SK-N-SH (cell line): ENCODE results near the gene TBC1D10B. TPM values are rescaled to one million over a fixed set of nuclear protein-coding genes. Genes with fewer than 3 reads are reported as not detected.
A peak's percentile ranks its signal among the peaks of the same experiment; 100 is the strongest.

Experiments
- CTCF ChIA-PET: fragments of 300-600, 350-600 bp; formaldehyde crosslinking; extraction: SDS; loops from one replicate; lab custom pipeline; 2021; lab: Yijun Ruan, JAX
- POLR2A ChIA-PET: fragments of 350-600 bp; sonication (Branson Sonifier 250); formaldehyde crosslinking; extraction: SDS; loops from one replicate; lab custom pipeline; 2020; ENCODE audit warnings: antibody characterized with exemption, inconsistent platforms; lab: Yijun Ruan, JAX
- DNase-seq: peaks from one replicate; pipeline ENCODE4 v3.0.0; 2012
- H2AFZ ChIP-seq: fragments of 200-600 bp; sonication (generic); 2 replicates; pipeline ENCODE4 v1.8.1; 2016; ENCODE audit warnings: antibody characterized with exemption, mild to moderate bottlenecking, low read depth
- H3F3A ChIP-seq: fragments of 200-600 bp; sonication (generic); replicated peaks from 2 replicates; pipeline ENCODE3; 2016; ENCODE audit warnings: antibody characterized with exemption, mild to moderate bottlenecking; ENCODE audit not compliant: insufficient read depth
- H3K27ac ChIP-seq, 2 experiments: fragments of 200-500 bp in 1 of 2; fragments of 200-600 bp in 1 of 2; sonication (Bioruptor generic) in 1 of 2; sonication (generic), shearing (Covaris generic) in 1 of 2; 2 replicates each; pipeline versions ENCODE4 v1.5.1 to v1.6.1; 2014 to 2016; ENCODE audit warnings: low read depth in 2 of 2, inconsistent platforms in 1 of 2, low read length in 1 of 2, mild to moderate bottlenecking in 1 of 2, mixed read lengths in 1 of 2
- H3K27me3 ChIP-seq: fragments of 200-600 bp; sonication (generic), shearing (Covaris generic); 2 replicates; pipeline ENCODE4 v1.6.1; 2016; ENCODE audit warnings: mixed run types; ENCODE audit not compliant: insufficient read depth
- H3K36me3 ChIP-seq, 2 experiments: fragments of 200-500 bp in 1 of 2; fragments of 200-600 bp in 1 of 2; sonication (Bioruptor generic) in 1 of 2; sonication (generic) in 1 of 2; replicated peaks in 1 of 2; 2 replicates each; pipeline versions ENCODE3 to v1.5.1; 2014 to 2016; ENCODE audit warnings: low read length in 1 of 2, mild to moderate bottlenecking in 1 of 2; ENCODE audit not compliant: insufficient read depth in 2 of 2, control insufficient read depth in 1 of 2
- H3K4me1 ChIP-seq, 2 experiments: fragments of 200-500 bp in 1 of 2; fragments of 200-600 bp in 1 of 2; sonication (Bioruptor generic) in 1 of 2; sonication (generic), shearing (Covaris generic) in 1 of 2; 2 replicates each; pipeline versions ENCODE4 v1.5.1 to v1.6.1; 2014 to 2016; ENCODE audit warnings: low read depth in 1 of 2, low read length in 1 of 2, mixed run types in 1 of 2; ENCODE audit not compliant: insufficient read depth in 2 of 2, control insufficient read depth in 1 of 2
- H3K4me2 ChIP-seq: fragments of 200-600 bp; sonication (generic), shearing (Covaris generic); 2 replicates; pipeline ENCODE4 v1.6.1; 2017; ENCODE audit warnings: mixed run types
- H3K4me3 ChIP-seq, 2 experiments: fragments of 200-500 bp in 1 of 2; fragments of 200-600 bp in 1 of 2; sonication (Bioruptor generic) in 1 of 2; sonication (generic), shearing (Covaris generic) in 1 of 2; 2 replicates each; pipeline versions ENCODE4 v1.5.1 to v1.8.1; 2014 to 2016; ENCODE audit warnings: low read depth in 2 of 2, inconsistent platforms in 1 of 2, low read length in 1 of 2, mild to moderate bottlenecking in 1 of 2, mixed read lengths in 1 of 2, moderate library complexity in 1 of 2
- H3K79me2 ChIP-seq: fragments of 200-600 bp; sonication (generic); 2 replicates; pipeline ENCODE4 v1.8.1; 2017; ENCODE audit warnings: mild to moderate bottlenecking; ENCODE audit not compliant: insufficient read depth
- H3K9ac ChIP-seq: fragments of 200-600 bp; sonication (generic); 2 replicates; pipeline ENCODE4 v1.6.1; 2017; ENCODE audit warnings: mixed run types
- H3K9me2 ChIP-seq: fragments of 200-600 bp; sonication (generic); 2 replicates; pipeline ENCODE4 v1.6.1; 2017; ENCODE audit warnings: mixed run types
- H3K9me3 ChIP-seq: fragments of 200-600 bp; sonication (generic); 2 replicates; pipeline ENCODE4 v1.6.1; 2017; ENCODE audit warnings: mixed run types, mild to moderate bottlenecking, moderate library complexity
- H4K20me1 ChIP-seq: fragments of 200-600 bp; sonication (generic); 2 replicates; pipeline ENCODE4 v1.6.1; 2017; ENCODE audit warnings: mild to moderate bottlenecking, mixed run types; ENCODE audit not compliant: insufficient read depth
- EZH2phosphoT487 ChIP-seq: fragments of 200-600 bp; sonication (generic); IDR thresholded peaks from 2 replicates; pipeline ENCODE4 v1.6.1; 2017; ENCODE audit warnings: low read depth, mixed run types, mild to moderate bottlenecking, antibody characterized with exemption, moderate library complexity, borderline replicate concordance
- FOSL2 ChIP-seq: IDR thresholded peaks from 2 replicates; pipeline ENCODE4 v1.4.0; 2012; ENCODE audit warnings: low read depth, mild to moderate bottlenecking, moderate library complexity, borderline replicate concordance
- FOXJ3 ChIP-seq: sonication (generic); formaldehyde crosslinking; IDR thresholded peaks from 2 replicates; pipeline ENCODE4 v1.5.1; 2020; ENCODE audit warnings: mild to moderate bottlenecking, missing genetic modification reagents
- FOXM1 ChIP-seq: IDR thresholded peaks from 2 replicates; pipeline ENCODE4 v1.4.0; 2012; ENCODE audit warnings: low read depth, mild to moderate bottlenecking
- IRF3 ChIP-seq: fragments of 150-350 bp; IDR thresholded peaks from 2 replicates; pipeline ENCODE4 v1.6.1; 2016; ENCODE audit warnings: mild to moderate bottlenecking, low read depth, low read length
- MEF2A ChIP-seq: IDR thresholded peaks from 2 replicates; pipeline ENCODE4 v1.4.0; 2012; ENCODE audit warnings: low read depth, borderline replicate concordance
- NFIC ChIP-seq: IDR thresholded peaks from 2 replicates; pipeline ENCODE4 v1.4.0; 2012; ENCODE audit warnings: borderline replicate concordance
- RAD21 ChIP-seq: IDR thresholded peaks from 2 replicates; pipeline ENCODE4 v1.6.1; 2012; ENCODE audit warnings: mild to moderate bottlenecking, low read length
- SIN3A ChIP-seq: IDR thresholded peaks from 2 replicates; pipeline ENCODE4 v1.6.1; 2012; ENCODE audit warnings: low read depth, mild to moderate bottlenecking, low read length, moderate library complexity, borderline replicate concordance
- SMC3 ChIP-seq: IDR thresholded peaks from 2 replicates; pipeline ENCODE4 v1.6.1; 2012; ENCODE audit warnings: low read depth, low read length, improper control_type of control experiment
- TEAD4 ChIP-seq: IDR thresholded peaks from 2 replicates; pipeline ENCODE4 v1.4.0; 2012; ENCODE audit warnings: mild to moderate bottlenecking, borderline replicate concordance; ENCODE audit not compliant: insufficient read depth
- USF2 ChIP-seq: fragments of 150-350 bp; IDR thresholded peaks from 2 replicates; pipeline ENCODE4 v1.6.1; 2017; ENCODE audit warnings: antibody characterized with exemption, low read length, low read depth, borderline replicate concordance
- ZBTB33 ChIP-seq: IDR thresholded peaks from 2 replicates; pipeline ENCODE4 v1.4.0; 2012; ENCODE audit warnings: low read depth, borderline replicate concordance
- WGBS: methylation state at CpG from one replicate; pipeline ENCODE4 v1.1.6; 2017; ENCODE audit warnings: low lambda C conversion rate; 5-methylcytosine and 5-hydroxymethylcytosine counted together
- polyA plus RNA-seq, 3 experiments: library from polyadenylated mRNA; depleted of rRNA; stranded (reverse); fragments of >200 nt; gene quantifications; 2 replicates each; pipeline ENCODE4 v1.2.3, GENCODE V29; 2012

The TBC1D10B gene
- polyA plus RNA-seq, 1 of the 3 experiments (the other 2 are of a cell fraction), result 20.5 TPM

- no peaks in the 10 kb centered on the region for H3K9me3 ChIP-seq
- H3K27me3 ChIP-seq, result no peaks in the 10 kb centered on the region
- peak overlapping the region; percentile 98 to 99 for H3K27ac ChIP-seq
- DNase-seq, result no peak
- TF ChIP-seq IRF3, result no peak
- TF ChIP-seq MEF2A, result no peak
- TF ChIP-seq ZBTB33, result no peak
- TF ChIP-seq TEAD4, result no peak
- peaks cover 15% of the 10 kb centered on the region; the same call in 1 of the 2 replicates for H3K79me2 ChIP-seq
- ChIA-PET POLR2A (interaction anchor here (0.6 to 1.5 kb wide), 4 partner anchors 9 to 23 kb away, joined by 3 to 9 read pairs (median 3); partner anchors contain the start of gene ZNF48), CTCF (interaction anchor here (0.7 to 2.0 kb wide), 5 partner anchors 18 to 32 kb away, joined by 3 to 11 read pairs (median 3); partner anchors contain the start of genes CD2BP2, ZNF48 and ZNF771)
- H3K4me1 ChIP-seq, result peaks cover 6 to 14% of the 10 kb centered on the region in 2 experiments; a peak in 3 of 4 replicates
- H2AFZ ChIP-seq, result peak overlapping the region; percentile 87
- H4K20me1 ChIP-seq, result peaks cover 12% of the 10 kb centered on the region; the same call in 1 of the 2 replicates
- H3K9me2 ChIP-seq, result no peaks in the 10 kb centered on the region
- H3K9ac ChIP-seq, result peak overlapping the region; percentile 97; the same call in 1 of the 2 replicates
- peak overlapping the region; percentile 56 to 96 for H3K4me3 ChIP-seq
- 62% methylated on average over 25 of the region's 29 CpGs for WGBS
- peak overlapping the region; percentile 100 for H3K4me2 ChIP-seq
- H3F3A ChIP-seq, result peaks cover 19% of the 10 kb centered on the region
- H3K36me3 ChIP-seq, result peaks cover 0 to 6% of the 10 kb centered on the region in 2 experiments
Measured at GRCh38 chr16:30377050-30377811, 6.9 kb upstream of the TBC1D10B start.

GRCh38 chr16:30376461-30376902 lies 6.2 kb upstream of the TBC1D10B start:
- H3K79me2 ChIP-seq, result peaks cover 15% of the 10 kb centered on the region; the same call in 1 of the 2 replicates
- H3K9ac ChIP-seq, result no peak overlapping the region
- POLR2A ChIA-PET, result no interaction called here
- no peak overlapping the region for H3K4me2 ChIP-seq
- no peak overlapping the region for H3K27ac ChIP-seq
- H3K9me3 ChIP-seq, result no peaks in the 10 kb centered on the region
- peaks cover 7 to 22% of the 10 kb centered on the region in 2 experiments; a peak in 3 of 4 replicates for H3K4me1 ChIP-seq
- no peak overlapping the region for H3K4me3 ChIP-seq
- H3K36me3 ChIP-seq, result peaks cover 0 to 6% of the 10 kb centered on the region in 2 experiments
- H2AFZ ChIP-seq, result no peak overlapping the region
- peaks cover 12% of the 10 kb centered on the region; the same call in 1 of the 2 replicates for H4K20me1 ChIP-seq
- CTCF ChIA-PET, result interaction anchor here (2.0 kb wide), 1 partner anchor 33 kb away, joined by 11 read pairs; no protein-coding TSS in a partner anchor
- H3K9me2 ChIP-seq, result no peaks in the 10 kb centered on the region
- peaks cover 19% of the 10 kb centered on the region for H3F3A ChIP-seq
- H3K27me3 ChIP-seq, result no peaks in the 10 kb centered on the region
- DNase-seq, result no peak
- 98% methylated on average over 8 of the region's 8 CpGs for WGBS
- TF ChIP-seq EZH2phosphoT487, result no peak
- TF ChIP-seq RAD21, result no peak
- TF ChIP-seq TEAD4, result no peak
- TF ChIP-seq SMC3, result no peak
- no peak for TF ChIP-seq NFIC
- TF ChIP-seq ZBTB33, result no peak
- no peak for TF ChIP-seq SIN3A
- TF ChIP-seq FOXM1, result no peak
- no peak for TF ChIP-seq USF2
- TF ChIP-seq MEF2A, result no peak
- TF ChIP-seq FOXJ3 (CRISPR knock-in tag), result no peak
- TF ChIP-seq FOSL2, result no peak
